GM21526 (cell line): Measurements from ENCODE around the gene PTH1R.

Experiments
- ATAC-seq: cut with Tn5 transposase; IDR thresholded peaks from one replicate; pipeline ENCODE4 v1.9.1; 2021; ENCODE audit warnings: moderate library complexity; ENCODE audit not compliant: unreplicated experiment, low FRiP score

Gene PTH1R

GRCh38 chr3:46862369-46863025 lies 15.0 kb upstream of the PTH1R start:
- ATAC-seq, result no peak

- no peak for ATAC-seq
Measured at GRCh38 chr3:46863261-46863782, 14.2 kb upstream of the PTH1R start, which contains the start of gene MYL3. Gene MYL3, minus strand, starts transcription at chr3:46863444. Its CDS starts 54 bp downstream, at chr3:46863390.

- ATAC-seq, result no peak
Measured at GRCh38 chr3:46864061-46864881, 13.2 kb upstream of the PTH1R start.

- no peak for ATAC-seq
Measured at GRCh38 chr3:46865031-46865507, 12.5 kb upstream of the PTH1R start.

- ATAC-seq, result no peak
Measured at GRCh38 chr3:46865546-46865945, 12.0 kb upstream of the PTH1R start.

- ATAC-seq, result no peak
Measured at GRCh38 chr3:46866032-46866595, 11.4 kb upstream of the PTH1R start.

- ATAC-seq, result no peak
Measured at GRCh38 chr3:46866720-46867549, 10.6 kb upstream of the PTH1R start.

- no peak for ATAC-seq
Measured at GRCh38 chr3:46867550-46867898, 10.0 kb upstream of the PTH1R start.

GRCh38 chr3:46868287-46868686 lies 9.2 kb upstream of the PTH1R start:
- ATAC-seq, result no peak

GRCh38 chr3:46868948-46869347 lies 8.6 kb upstream of the PTH1R start:
- no peak for ATAC-seq

- ATAC-seq, result no peak
Measured at GRCh38 chr3:46869440-46869839, 8.1 kb upstream of the PTH1R start.

GRCh38 chr3:46870651-46871050 lies 6.9 kb upstream of the PTH1R start:
- ATAC-seq, result no peak

GRCh38 chr3:46871222-46871621 lies 6.3 kb upstream of the PTH1R start:
- ATAC-seq, result no peak

GRCh38 chr3:46873521-46873920 lies 4.0 kb upstream of the PTH1R start:
- ATAC-seq, result no peak

- ATAC-seq, result no peak
Measured at GRCh38 chr3:46874430-46874829, 3.1 kb upstream of the PTH1R start.

- no peak for ATAC-seq
Measured at GRCh38 chr3:46875560-46875959, 2.0 kb upstream of the PTH1R start.

- no peak for ATAC-seq
Measured at GRCh38 chr3:46876313-46877300, 914 bp upstream of the PTH1R start.

GRCh38 chr3:46878781-46879436 lies 1.4 kb downstream of the PTH1R start:
- ATAC-seq, result no peak
